HG03108 (cell line): ENCODE data around the gene DLX5.
"Not testable (repeated sequence)": the region's sequence is repeated elsewhere in the genome, so short reads cannot be mapped to it uniquely, and the experiment has no call there.

Experiments used
- ATAC-seq: cut with Tn5 transposase; IDR thresholded peaks from one replicate; pipeline ENCODE4 v1.9.1; 2021; ENCODE audit warnings: moderate library complexity; ENCODE audit not compliant: unreplicated experiment

DLX5 gene

GRCh38 chr7:97024209-97025129 lies at the start of gene DLX5:
DLX5 (minus strand) TSS chr7:97024831; CDS start chr7:97024623, 208 bp downstream.
- no peak for ATAC-seq

- ATAC-seq, result not testable (repeated sequence)
These were observed 47.4 kb upstream of the DLX5 start for GRCh38 chr7:97072025-97072424.

GRCh38 chr7:97064972-97065587 lies 40.4 kb upstream of the DLX5 start:
- no peak for ATAC-seq

- no peak for ATAC-seq
These were observed 39.4 kb upstream of the DLX5 start for GRCh38 chr7:97064020-97064419.

- ATAC-seq, result no peak
These were observed 18.6 kb upstream of the DLX5 start for GRCh38 chr7:97043281-97043680.

- no peak for ATAC-seq
These were observed 14.9 kb upstream of the DLX5 start for GRCh38 chr7:97039374-97040065.

GRCh38 chr7:97034213-97034852 lies 9.7 kb upstream of the DLX5 start:
- ATAC-seq, result not testable (repeated sequence)

GRCh38 chr7:97027427-97028234 lies 3.0 kb upstream of the DLX5 start:
- peak; percentile 63 for ATAC-seq

- no peak for ATAC-seq
These were observed 2.2 kb upstream of the DLX5 start for GRCh38 chr7:97026715-97027426.

- ATAC-seq, result no peak
These were observed 1.5 kb upstream of the DLX5 start for GRCh38 chr7:97025983-97026714.

- ATAC-seq, result no peak
These were observed 484 bp upstream of the DLX5 start for GRCh38 chr7:97025130-97025499.

GRCh38 chr7:97022491-97023306 lies 1.9 kb downstream of the DLX5 start:
- ATAC-seq, result no peak

GRCh38 chr7:97021747-97022490 lies 2.7 kb downstream of the DLX5 start:
- no peak for ATAC-seq

GRCh38 chr7:97020996-97021746 lies 3.5 kb downstream of the DLX5 start:
- ATAC-seq, result no peak

GRCh38 chr7:97020601-97020995 lies 4.0 kb downstream of the DLX5 start:
- ATAC-seq, result no peak

GRCh38 chr7:97019710-97020225 lies 4.9 kb downstream of the DLX5 start:
- no peak for ATAC-seq
